CD14-positive monocyte (primary cell): ENCODE measurements around the gene RPS6KA5. TPM values are rescaled to one million over a fixed set of nuclear protein-coding genes. Genes with fewer than 3 reads are reported as not detected.
"Not testable (repeated sequence)": the region's sequence is repeated elsewhere in the genome, so short reads cannot be mapped to it uniquely, and the experiment has no call there.

Experiments
- DNase-seq, 3 donors: peaks; one replicate each; pipeline ENCODE4 v3.0.0-alpha.2; 2011 to 2022
- H2AFZ ChIP-seq: 2 replicates; pipeline ENCODE4 v1.6.0; 2012; ENCODE audit warnings: mild to moderate bottlenecking, low read depth, low read length, inconsistent platforms; ENCODE audit not compliant: insufficient read depth, poor library complexity, severe bottlenecking
- H3K27ac ChIP-seq, 2 donors: 1 replicate in 1 of 2; 2 replicates in 1 of 2; pipeline ENCODE4 v1.5.1; 2012 to 2013; ENCODE audit warnings: low read length in 2 of 2, control low read depth in 1 of 2, inconsistent platforms in 1 of 2, low read depth in 1 of 2, mild to moderate bottlenecking in 1 of 2
- H3K27me3 ChIP-seq, 2 donors: one replicate each; pipeline versions ENCODE4 v1.6.0 to v1.6.1; 2011 to 2013; ENCODE audit warnings: low read length in 2 of 2; ENCODE audit not compliant: control insufficient read depth in 2 of 2, insufficient read depth in 2 of 2
- H3K36me3 ChIP-seq, 2 donors: replicated peaks in 1 of 2; 1 replicate in 1 of 2; 2 replicates in 1 of 2; pipeline versions ENCODE4 v1.5.1 to v1.6.1; 2012 to 2013; ENCODE audit warnings: low read length in 2 of 2, control low read depth in 1 of 2, inconsistent platforms in 1 of 2, mild to moderate bottlenecking in 1 of 2; ENCODE audit not compliant: insufficient read depth in 2 of 2, control insufficient read depth in 1 of 2
- H3K4me1 ChIP-seq, 2 donors: 1 replicate in 1 of 2; 2 replicates in 1 of 2; pipeline versions ENCODE4 v1.5.1 to v1.6.1; 2012 to 2013; ENCODE audit warnings: low read length in 2 of 2, control low read depth in 1 of 2, inconsistent platforms in 1 of 2, mild to moderate bottlenecking in 1 of 2, moderate library complexity in 1 of 2; ENCODE audit not compliant: insufficient read depth in 2 of 2, control insufficient read depth in 1 of 2
- H3K4me2 ChIP-seq: replicated peaks from 2 replicates; pipeline ENCODE3; 2012; ENCODE audit warnings: low read length, moderate library complexity, mild to moderate bottlenecking; ENCODE audit not compliant: poor library complexity, severe bottlenecking; ENCODE audit errors: extremely low read depth
- H3K4me3 ChIP-seq, 3 experiments: fragments of 200-600 bp in 1 of 3; sonication (generic) in 1 of 3; replicated peaks in 1 of 3; 1 replicate in 2 of 3; 2 replicates in 1 of 3; pipeline ENCODE4 v1.5.1; 2011 to 2013; ENCODE audit warnings: low read length in 3 of 3, mild to moderate bottlenecking in 3 of 3, control low read depth in 2 of 3, low read depth in 2 of 3, inconsistent platforms in 1 of 3, moderate library complexity in 1 of 3
- H3K79me2 ChIP-seq: 2 replicates; pipeline ENCODE4 v1.6.0; 2012; ENCODE audit warnings: mild to moderate bottlenecking, control low read depth, inconsistent platforms, low read length, moderate library complexity; ENCODE audit not compliant: insufficient read depth
- H3K9ac ChIP-seq: 2 replicates; pipeline ENCODE4 v1.6.0; 2017; ENCODE audit warnings: low read length, mild to moderate bottlenecking; ENCODE audit not compliant: insufficient read depth, poor library complexity, severe bottlenecking
- H3K9me3 ChIP-seq, 2 donors: replicated peaks in 1 of 2; 1 replicate in 1 of 2; 2 replicates in 1 of 2; pipeline versions ENCODE4 v1.5.1 to v1.6.1; 2012 to 2013; ENCODE audit warnings: low read length in 2 of 2, control low read depth in 1 of 2; ENCODE audit not compliant: control insufficient read depth in 1 of 2, insufficient read depth in 1 of 2
- H4K20me1 ChIP-seq: 2 replicates; pipeline ENCODE4 v1.6.0; 2012; ENCODE audit warnings: mild to moderate bottlenecking, low read length, control low read depth, moderate library complexity; ENCODE audit not compliant: insufficient read depth
- H3K27ac Mint-ChIP-seq, 7 donors: one replicate each; pipeline ENCODE4 v1.8.0; 2020; ENCODE audit warnings: mild to moderate bottlenecking in 7 of 7, mixed read lengths in 7 of 7, moderate library complexity in 6 of 7, inconsistent platforms in 2 of 7
- H3K27me3 Mint-ChIP-seq, 3 donors: one replicate each; pipeline ENCODE4 v1.8.0; 2021 to 2022; ENCODE audit warnings: low read depth in 3 of 3, mild to moderate bottlenecking in 3 of 3, mixed read lengths in 3 of 3, moderate library complexity in 3 of 3, inconsistent platforms in 1 of 3
- H3K36me3 Mint-ChIP-seq, 2 donors: one replicate each; pipeline ENCODE4 v1.8.0; 2020; ENCODE audit warnings: mixed read lengths in 2 of 2, inconsistent platforms in 1 of 2, mild to moderate bottlenecking in 1 of 2
- H3K4me1 Mint-ChIP-seq: one replicate; pipeline ENCODE4 v1.8.0; 2020; ENCODE audit warnings: mild to moderate bottlenecking, mixed read lengths
- H3K4me3 Mint-ChIP-seq, 2 donors: one replicate each; pipeline ENCODE4 v1.8.0; 2020; ENCODE audit warnings: mild to moderate bottlenecking in 2 of 2, mixed read lengths in 2 of 2, moderate library complexity in 1 of 2
- H3K9me3 Mint-ChIP-seq, 7 donors: one replicate each; pipeline ENCODE4 v1.8.0; 2020 to 2022; ENCODE audit warnings: mixed read lengths in 7 of 7, mild to moderate bottlenecking in 6 of 7, moderate library complexity in 6 of 7, inconsistent platforms in 2 of 7
- WGBS: methylation state at CpG from one replicate; pipeline ENCODE4 v1.1.5; 2013; ENCODE audit warnings: missing lambda C conversion rate; ENCODE audit not compliant: insufficient coverage; 5-methylcytosine and 5-hydroxymethylcytosine counted together
- intact Hi-C, 2 donors: fragments of 100-400 bp; cut with micrococcal nuclease; formaldehyde crosslinking; loops; one replicate each; pipeline versions ENCODE4 v1.15.0 to v1.15.1; 2023
- polyA plus RNA-seq, 3 donors: library from polyadenylated mRNA; depleted of rRNA in 1 of 3; unstranded in 2 of 3; stranded (reverse) in 1 of 3; fragments of 300-500 nt in 2 of 3; fragments of >200 nt in 1 of 3; fragmentation: Illumina TruSeq in 2 of 3; gene quantifications; 1 replicate in 2 of 3; 2 replicates in 1 of 3; pipeline ENCODE4 v1.2.3, GENCODE V29; 2012 to 2021
- TF ChIP-seq, protein P1 (sequence below): fragments of 200-600 bp; IDR thresholded peaks from one replicate; pipeline ENCODE4 v1.8.0; 2022; ENCODE audit warnings: antibody characterized with exemption, mild to moderate bottlenecking

Gene RPS6KA5
- polyA plus RNA-seq, 3 donors: 4.4 to 10.1 (median 7.9) TPM

DNA sequence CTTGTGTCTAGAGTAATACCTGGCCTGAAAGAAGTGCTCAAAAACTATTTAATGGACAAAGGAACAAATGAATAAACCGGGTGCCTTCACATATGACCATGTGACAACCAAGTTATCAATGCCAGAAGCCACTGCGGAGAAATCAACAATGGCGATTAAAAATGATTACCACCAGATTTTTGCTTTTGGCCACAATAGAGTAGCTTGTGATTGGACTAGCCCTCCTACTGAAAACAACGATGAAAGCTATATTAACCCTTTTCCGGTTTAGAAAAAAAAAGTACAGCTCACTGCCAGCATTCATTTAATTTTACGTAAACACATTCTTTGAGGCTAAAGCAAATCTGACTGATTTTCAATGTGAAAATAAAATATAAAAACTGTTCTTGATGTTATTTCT lies 202.6 kb downstream of the RPS6KA5 start:
- no peaks in the 10 kb centered on the region for H3K27me3 Mint-ChIP-seq
- no peak overlapping the region for H3K4me3 Mint-ChIP-seq
- TF ChIP-seq, protein P1, sequence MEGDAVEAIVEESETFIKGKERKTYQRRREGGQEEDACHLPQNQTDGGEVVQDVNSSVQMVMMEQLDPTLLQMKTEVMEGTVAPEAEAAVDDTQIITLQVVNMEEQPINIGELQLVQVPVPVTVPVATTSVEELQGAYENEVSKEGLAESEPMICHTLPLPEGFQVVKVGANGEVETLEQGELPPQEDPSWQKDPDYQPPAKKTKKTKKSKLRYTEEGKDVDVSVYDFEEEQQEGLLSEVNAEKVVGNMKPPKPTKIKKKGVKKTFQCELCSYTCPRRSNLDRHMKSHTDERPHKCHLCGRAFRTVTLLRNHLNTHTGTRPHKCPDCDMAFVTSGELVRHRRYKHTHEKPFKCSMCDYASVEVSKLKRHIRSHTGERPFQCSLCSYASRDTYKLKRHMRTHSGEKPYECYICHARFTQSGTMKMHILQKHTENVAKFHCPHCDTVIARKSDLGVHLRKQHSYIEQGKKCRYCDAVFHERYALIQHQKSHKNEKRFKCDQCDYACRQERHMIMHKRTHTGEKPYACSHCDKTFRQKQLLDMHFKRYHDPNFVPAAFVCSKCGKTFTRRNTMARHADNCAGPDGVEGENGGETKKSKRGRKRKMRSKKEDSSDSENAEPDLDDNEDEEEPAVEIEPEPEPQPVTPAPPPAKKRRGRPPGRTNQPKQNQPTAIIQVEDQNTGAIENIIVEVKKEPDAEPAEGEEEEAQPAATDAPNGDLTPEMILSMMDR: no peak
- H3K27ac Mint-ChIP-seq: no peak overlapping the region
- Histone ChIP-seq H3K79me2 (no peaks in the 10 kb centered on the region), H3K36me3 (no peaks in the 10 kb centered on the region), H3K4me2 (no peak overlapping the region), H3K27ac (no peak overlapping the region), H2AFZ (no peak overlapping the region), H3K9me3 (no peaks in the 10 kb centered on the region), H3K4me3 (no peak overlapping the region), H4K20me1 (no peaks in the 10 kb centered on the region), H3K27me3 (no peaks in the 10 kb centered on the region), H3K4me1 (no peaks in the 10 kb centered on the region), H3K9ac (no peak overlapping the region)
- no peak for DNase-seq
- intact Hi-C loops: no loop called here
- peaks cover 0 to 3% of the 10 kb centered on the region in 2 donors for H3K36me3 Mint-ChIP-seq
- peaks cover 0 to 1% (median 0%) of the 10 kb centered on the region in 7 donors for H3K9me3 Mint-ChIP-seq
- peaks cover 2% of the 10 kb centered on the region for H3K4me1 Mint-ChIP-seq
- WGBS: 95% methylated on average over 3 of the region's 6 CpGs

DNA sequence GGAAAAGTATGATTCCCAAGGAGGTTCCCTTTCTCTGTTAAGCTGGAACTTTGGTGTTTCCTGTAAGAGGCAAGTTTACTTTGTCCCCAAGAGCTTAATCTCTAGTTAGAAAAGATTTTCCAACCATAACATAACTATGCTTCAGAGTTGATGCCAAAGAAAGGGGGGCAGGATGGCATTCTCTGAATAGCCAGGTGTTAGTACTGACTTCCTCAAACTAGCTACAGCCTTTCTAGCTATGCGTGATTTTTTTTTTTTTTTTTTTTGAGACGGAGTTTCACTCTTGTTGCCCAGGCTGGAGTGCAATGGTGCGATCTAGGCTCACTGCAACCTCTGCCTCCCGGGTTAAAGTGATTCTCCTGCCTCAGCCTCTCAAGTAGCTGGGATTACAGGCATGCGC lies 204.3 kb downstream of the RPS6KA5 start:
- H3K79me2 ChIP-seq, H3K36me3 Mint-ChIP-seq, H3K27me3 ChIP-seq, H3K9me3 Mint-ChIP-seq, H3K27ac ChIP-seq, H3K4me1 Mint-ChIP-seq, intact Hi-C loops, H3K4me1 ChIP-seq, H3K36me3 ChIP-seq, H3K9me3 ChIP-seq, H4K20me1 ChIP-seq, H3K4me2 ChIP-seq, H3K4me3 ChIP-seq, DNase-seq, H2AFZ ChIP-seq, H3K9ac ChIP-seq, H3K27ac Mint-ChIP-seq, H3K27me3 Mint-ChIP-seq, H3K4me3 Mint-ChIP-seq: not testable (repeated sequence)
- WGBS: 39% methylated on average over 3 of the region's 5 CpGs
